Erythroblast (primary cell): ENCODE data around the gene CDC45.

ENCODE experiments used
- GATA1 ChIP-seq: IDR thresholded peaks from 2 replicates; pipeline ENCODE4 v1.6.1; 2011; ENCODE audit warnings: low read depth, mild to moderate bottlenecking, control low read depth, low read length, moderate library complexity
- POLR2A ChIP-seq: IDR thresholded peaks from 2 replicates; pipeline ENCODE4 v1.6.1; 2011; ENCODE audit warnings: mild to moderate bottlenecking, low read length

GRCh38 chr22:19470010-19470409 is 9.7 kb upstream of the CDC45 start:
- no peak for TF ChIP-seq POLR2A
- TF ChIP-seq GATA1, result no peak
